Ascending aorta (tissue), 2 donors: ENCODE measurements around the gene TLE5. TPM values are rescaled to one million over a fixed set of nuclear protein-coding genes. Genes with fewer than 3 reads are reported as not detected.

Experiments
- DNase-seq, 2 donors: peaks; one replicate each; pipeline ENCODE4 v3.0.0-alpha.2; 2019; ENCODE audit warnings: low spot score in 2 of 2
- H3K27ac ChIP-seq, 2 donors: fragments of 200-600 bp; sonication (generic); one replicate each; pipeline ENCODE4 v1.5.1; 2016 to 2017; ENCODE audit warnings: mild to moderate bottlenecking in 1 of 2
- H3K27me3 ChIP-seq: fragments of 200-600 bp; sonication (generic); one replicate; pipeline ENCODE4 v1.5.1; 2017
- H3K36me3 ChIP-seq, 2 donors: fragments of 200-600 bp; sonication (generic); one replicate each; pipeline ENCODE4 v1.5.1; 2016
- H3K4me1 ChIP-seq, 2 donors: fragments of 200-600 bp; sonication (generic); one replicate each; pipeline ENCODE4 v1.5.1; 2016 to 2017; ENCODE audit warnings: mild to moderate bottlenecking in 1 of 2
- H3K4me3 ChIP-seq, 2 donors: fragments of 200-600 bp; sonication (generic); one replicate each; pipeline ENCODE4 v1.5.1; 2016 to 2017; ENCODE audit warnings: mild to moderate bottlenecking in 1 of 2
- H3K9me3 ChIP-seq, 2 donors: fragments of 200-600 bp; sonication (generic); one replicate each; pipeline ENCODE4 v1.5.1; 2016
- CTCF ChIP-seq, 3 experiments: fragments of 200-600 bp in 2 of 3; fragments of 450-650 bp in 1 of 3; sonication (generic) in 2 of 3; IDR thresholded peaks; one replicate each; pipeline ENCODE4 v1.5.1; 2016 to 2019; ENCODE audit warnings: antibody characterized with exemption in 3 of 3, mild to moderate bottlenecking in 1 of 3, moderate library complexity in 1 of 3
- intact Hi-C: fragments of 100-400 bp; cut with DNase I; formaldehyde crosslinking; loops from one replicate; pipeline ENCODE4 v1.15.1; 2023
- total RNA-seq: library from RNA; depleted of rRNA; stranded (reverse); fragments of >200 nt; gene quantifications from one replicate; pipeline ENCODE4 v1.1.0, GENCODE V29; 2016

Gene TLE5
- total RNA-seq, 1 donor from 2014 or later = 559 TPM

GRCh38 chr19:3010871-3011270 is 51.4 kb downstream of the TLE5 start:
- H3K36me3 ChIP-seq = peaks cover 4 to 16% of the 10 kb centered on the region in 2 donors

GRCh38 chr19:3008994-3009393 is 53.3 kb downstream of the TLE5 start:
- intact Hi-C loops = no loop called here
- no peak for DNase-seq
- Histone ChIP-seq H3K36me3 (peaks cover 6 to 22% of the 10 kb centered on the region in 2 donors), H3K4me1 (no peaks in the 10 kb centered on the region), H3K9me3 (no peaks in the 10 kb centered on the region), H3K27me3 (no peaks in the 10 kb centered on the region), H3K27ac (no peak overlapping the region), H3K4me3 (no peak overlapping the region)
- no peak for TF ChIP-seq CTCF (IDR thresholded peaks at IDR 0.05)

More at GRCh38 chr19:3010871-3011270, 51.4 kb downstream of the TLE5 start:
- intact Hi-C loops = no loop called here
- H3K9me3 ChIP-seq = no peaks in the 10 kb centered on the region
- no peak for DNase-seq
- no peak for TF ChIP-seq CTCF (IDR thresholded peaks at IDR 0.05)
- H3K27ac ChIP-seq = no peak overlapping the region
- H3K4me3 ChIP-seq = no peak overlapping the region
- H3K4me1 ChIP-seq = no peaks in the 10 kb centered on the region
- no peaks in the 10 kb centered on the region for H3K27me3 ChIP-seq

GRCh38 chr19:3007975-3008374 is 54.3 kb downstream of the TLE5 start:
- H3K36me3 ChIP-seq = peaks cover 7 to 22% of the 10 kb centered on the region in 2 donors

GRCh38 chr19:3006075-3006767 is 56.1 kb downstream of the TLE5 start:
- Histone ChIP-seq H3K27me3 (no peaks in the 10 kb centered on the region), H3K27ac (no peak overlapping the region)
- TF ChIP-seq CTCF (IDR thresholded peaks at IDR 0.05) = no peak

More at GRCh38 chr19:3007975-3008374, 54.3 kb downstream of the TLE5 start:
- intact Hi-C loops = no loop called here
- no peak for TF ChIP-seq CTCF (IDR thresholded peaks at IDR 0.05)
- no peaks in the 10 kb centered on the region for H3K4me1 ChIP-seq
- DNase-seq = no peak
- H3K27me3 ChIP-seq = no peaks in the 10 kb centered on the region
- H3K9me3 ChIP-seq = no peaks in the 10 kb centered on the region
- H3K27ac ChIP-seq = no peak overlapping the region
- H3K4me3 ChIP-seq = no peak overlapping the region

GRCh38 chr19:3005345-3005744 is 57.0 kb downstream of the TLE5 start:
- TF ChIP-seq CTCF (IDR thresholded peaks at IDR 0.05) = no peak
- H3K4me1 ChIP-seq = no peaks in the 10 kb centered on the region
- H3K27ac ChIP-seq = no peak overlapping the region
- intact Hi-C loops = no loop called here
- no peaks in the 10 kb centered on the region for H3K27me3 ChIP-seq
- H3K9me3 ChIP-seq = no peaks in the 10 kb centered on the region
- H3K4me3 ChIP-seq = no peak overlapping the region
- DNase-seq = no peak
- H3K36me3 ChIP-seq = peaks cover 3 to 16% of the 10 kb centered on the region in 2 donors

More at GRCh38 chr19:3006075-3006767, 56.1 kb downstream of the TLE5 start:
- DNase-seq = no peak
- Histone ChIP-seq H3K4me3 (no peak overlapping the region), H3K36me3 (peaks cover 7 to 22% of the 10 kb centered on the region in 2 donors), H3K9me3 (no peaks in the 10 kb centered on the region), H3K4me1 (no peaks in the 10 kb centered on the region)
- intact Hi-C loops = no loop called here
